ENCODE data around the gene THSD4. TPM values are rescaled to one million over a fixed set of nuclear protein-coding genes. Genes with fewer than 3 reads are reported as not detected.

The THSD4 gene
- total RNA-seq, 1 experiment from 2014 or later, result 36.3 TPM

- H3K4me1 Mint-ChIP-seq (ENCODE audit: insufficient read depth, unreplicated experiment), result peaks cover 24% of the 10 kb centered on the region
- H3K4me3 Mint-ChIP-seq (ENCODE audit: unreplicated experiment), result no peak overlapping the region
- no peak overlapping the region for H3K27ac Mint-ChIP-seq (ENCODE audit: low read depth, unreplicated experiment)
- BruUV-seq (replicated peaks), result no TSS peak
- intact Hi-C loops (cut with micrococcal nuclease), result no loop called here
- H3K27me3 Mint-ChIP-seq (ENCODE audit: insufficient read depth, unreplicated experiment), result no peaks in the 10 kb centered on the region
- no peak for DNase-seq (ENCODE audit: unreplicated experiment)
- POLR2A ChIA-PET, result no interaction called here
- CTCF ChIA-PET, result interaction anchor here (0.6 to 1.0 kb wide), 2 partner anchors 15 to 51 kb away, joined by 3 read pairs; no protein-coding TSS in a partner anchor
- TF ChIP-seq, protein P1, sequence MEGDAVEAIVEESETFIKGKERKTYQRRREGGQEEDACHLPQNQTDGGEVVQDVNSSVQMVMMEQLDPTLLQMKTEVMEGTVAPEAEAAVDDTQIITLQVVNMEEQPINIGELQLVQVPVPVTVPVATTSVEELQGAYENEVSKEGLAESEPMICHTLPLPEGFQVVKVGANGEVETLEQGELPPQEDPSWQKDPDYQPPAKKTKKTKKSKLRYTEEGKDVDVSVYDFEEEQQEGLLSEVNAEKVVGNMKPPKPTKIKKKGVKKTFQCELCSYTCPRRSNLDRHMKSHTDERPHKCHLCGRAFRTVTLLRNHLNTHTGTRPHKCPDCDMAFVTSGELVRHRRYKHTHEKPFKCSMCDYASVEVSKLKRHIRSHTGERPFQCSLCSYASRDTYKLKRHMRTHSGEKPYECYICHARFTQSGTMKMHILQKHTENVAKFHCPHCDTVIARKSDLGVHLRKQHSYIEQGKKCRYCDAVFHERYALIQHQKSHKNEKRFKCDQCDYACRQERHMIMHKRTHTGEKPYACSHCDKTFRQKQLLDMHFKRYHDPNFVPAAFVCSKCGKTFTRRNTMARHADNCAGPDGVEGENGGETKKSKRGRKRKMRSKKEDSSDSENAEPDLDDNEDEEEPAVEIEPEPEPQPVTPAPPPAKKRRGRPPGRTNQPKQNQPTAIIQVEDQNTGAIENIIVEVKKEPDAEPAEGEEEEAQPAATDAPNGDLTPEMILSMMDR (IDR thresholded peaks at IDR 0.05; ENCODE audit: unreplicated experiment), result no peak
- peaks cover 9% of the 10 kb centered on the region for H3K36me3 Mint-ChIP-seq (ENCODE audit: insufficient read depth, unreplicated experiment)
- no peaks in the 10 kb centered on the region for H3K9me3 Mint-ChIP-seq (ENCODE audit: unreplicated experiment)
These were observed 497.1 kb downstream of the THSD4 start for GRCh38 chr15:71612397-71612722.

DNA sequence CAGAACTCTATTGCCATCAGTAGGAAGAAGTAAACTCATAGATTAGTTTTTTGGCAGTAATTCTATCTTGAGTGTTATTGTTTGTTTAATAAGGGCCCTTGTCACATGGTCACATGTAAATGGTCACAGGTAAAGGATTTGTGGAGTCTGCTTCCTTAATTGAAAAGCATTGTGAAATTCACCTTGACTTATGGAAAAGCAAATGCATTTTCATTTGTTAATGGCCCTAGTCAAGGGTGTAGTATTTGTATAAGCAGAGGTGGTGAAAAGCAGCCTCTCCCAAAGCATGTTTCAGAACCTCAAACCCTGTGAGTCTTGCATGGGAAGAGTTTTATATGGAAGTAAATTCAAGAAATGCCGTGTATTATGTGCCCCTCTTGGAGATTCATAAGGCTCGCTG is 497.6 kb downstream of the THSD4 start:
- DNase-seq (ENCODE audit: unreplicated experiment), result no peak
- Mint-ChIP-seq H3K4me3 (ENCODE audit: unreplicated experiment) (no peak overlapping the region), H3K36me3 (ENCODE audit: insufficient read depth, unreplicated experiment) (peaks cover 9% of the 10 kb centered on the region), H3K27me3 (ENCODE audit: insufficient read depth, unreplicated experiment) (no peaks in the 10 kb centered on the region), H3K27ac (ENCODE audit: low read depth, unreplicated experiment) (no peak overlapping the region), H3K9me3 (ENCODE audit: unreplicated experiment) (no peaks in the 10 kb centered on the region), H3K4me1 (ENCODE audit: insufficient read depth, unreplicated experiment) (peaks cover 20% of the 10 kb centered on the region)
- CTCF ChIA-PET, result no interaction called here
- no TSS peak for BruUV-seq (replicated peaks)
- POLR2A ChIA-PET, result no interaction called here
- intact Hi-C loops (cut with micrococcal nuclease), result no loop called here
- TF ChIP-seq, protein P1 (IDR thresholded peaks at IDR 0.05; ENCODE audit: unreplicated experiment), result no peak

- H3K27ac Mint-ChIP-seq (ENCODE audit: low read depth, unreplicated experiment), result no peak overlapping the region
- BruUV-seq (replicated peaks), result no TSS peak
- H3K27me3 Mint-ChIP-seq (ENCODE audit: insufficient read depth, unreplicated experiment), result no peaks in the 10 kb centered on the region
- CTCF ChIA-PET, result no interaction called here
- DNase-seq (ENCODE audit: unreplicated experiment), result no peak
- TF ChIP-seq, protein P1 (IDR thresholded peaks at IDR 0.05; ENCODE audit: unreplicated experiment), result no peak
- no peaks in the 10 kb centered on the region for H3K4me1 Mint-ChIP-seq (ENCODE audit: insufficient read depth, unreplicated experiment)
- intact Hi-C loops (cut with micrococcal nuclease), result no loop called here
- no peaks in the 10 kb centered on the region for H3K36me3 Mint-ChIP-seq (ENCODE audit: insufficient read depth, unreplicated experiment)
- H3K9me3 Mint-ChIP-seq (ENCODE audit: unreplicated experiment), result no peaks in the 10 kb centered on the region
- POLR2A ChIA-PET, result interaction anchor here (0.9 to 1.2 kb wide), 2 partner anchors 17 to 110 kb away, joined by 3 read pairs; no protein-coding TSS in a partner anchor
- H3K4me3 Mint-ChIP-seq (ENCODE audit: unreplicated experiment), result no peak overlapping the region
These were observed 507.8 kb downstream of the THSD4 start for GRCh38 chr15:71623111-71623510.

- TF ChIP-seq, protein P1 (IDR thresholded peaks at IDR 0.05; ENCODE audit: unreplicated experiment), result no peak
- no TSS peak for BruUV-seq (replicated peaks)
- Mint-ChIP-seq H3K4me1 (ENCODE audit: insufficient read depth, unreplicated experiment) (no peaks in the 10 kb centered on the region), H3K27ac (ENCODE audit: low read depth, unreplicated experiment) (no peak overlapping the region), H3K4me3 (ENCODE audit: unreplicated experiment) (no peak overlapping the region), H3K36me3 (ENCODE audit: insufficient read depth, unreplicated experiment) (no peaks in the 10 kb centered on the region), H3K27me3 (ENCODE audit: insufficient read depth, unreplicated experiment) (no peaks in the 10 kb centered on the region), H3K9me3 (ENCODE audit: unreplicated experiment) (no peaks in the 10 kb centered on the region)
- no peak for DNase-seq (ENCODE audit: unreplicated experiment)
- intact Hi-C loops (cut with micrococcal nuclease), result no loop called here
- POLR2A ChIA-PET, result interaction anchor here (1.0 kb wide), 1 partner anchor 66 kb away, joined by 3 read pairs; no protein-coding TSS in a partner anchor
- CTCF ChIA-PET, result interaction anchor here (0.6 to 1.2 kb wide), 3 partner anchors 20 to 129 kb away, joined by 3 read pairs; no protein-coding TSS in a partner anchor
These were observed 511.4 kb downstream of the THSD4 start for GRCh38 chr15:71626596-71627088.

Data from MCF 10A (cell line).